ENCODE results near the gene MATN4. TPM values are rescaled to one million over a fixed set of nuclear protein-coding genes. Genes with fewer than 3 reads are reported as not detected.

MATN4 gene
- total and polyA plus RNA-seq, 2 of the 4 experiments (the other 2 are of a cell fraction): 0.12 TPM; not detected in 1

DNA sequence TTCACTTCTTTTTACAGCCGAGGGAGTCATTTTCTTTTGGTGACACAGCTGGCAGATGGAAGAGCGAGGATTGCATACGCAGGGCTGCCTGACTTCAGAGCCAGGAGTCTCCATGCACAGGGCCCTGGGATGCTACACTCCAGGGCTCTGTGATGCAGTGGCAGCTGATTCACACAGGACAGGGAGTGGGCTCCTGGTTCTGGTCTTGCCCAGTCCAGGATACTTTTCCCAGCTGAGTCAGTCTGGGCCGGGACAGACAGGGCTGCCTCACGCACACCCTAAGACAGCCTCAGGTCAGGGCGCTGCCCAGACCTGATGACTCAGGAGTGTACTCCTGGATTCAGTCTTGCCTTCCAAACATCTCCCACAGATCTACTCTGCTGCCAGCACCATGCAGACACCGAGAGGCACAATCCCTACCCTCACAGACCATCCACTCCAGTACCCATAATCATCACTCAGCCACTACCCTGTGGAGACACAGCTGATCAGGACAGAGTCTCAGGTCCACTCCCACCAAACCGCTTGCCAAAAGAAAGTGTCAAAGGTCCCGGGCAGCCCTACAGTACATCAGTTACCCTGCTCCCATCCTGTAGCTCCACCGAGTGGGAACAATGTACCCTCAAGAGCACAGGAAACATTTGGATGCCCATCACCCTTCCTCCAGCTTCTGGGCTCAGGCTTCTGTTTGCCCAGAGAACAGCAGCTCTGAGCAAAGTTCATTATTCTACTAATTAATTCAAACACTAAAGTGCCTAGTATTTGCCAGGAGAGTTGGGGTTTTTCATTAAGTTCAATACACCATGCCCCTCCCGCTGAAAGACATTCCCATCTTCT lies 28.6 kb upstream of the MATN4 start (continued):
- TF ChIP-seq, protein P1, sequence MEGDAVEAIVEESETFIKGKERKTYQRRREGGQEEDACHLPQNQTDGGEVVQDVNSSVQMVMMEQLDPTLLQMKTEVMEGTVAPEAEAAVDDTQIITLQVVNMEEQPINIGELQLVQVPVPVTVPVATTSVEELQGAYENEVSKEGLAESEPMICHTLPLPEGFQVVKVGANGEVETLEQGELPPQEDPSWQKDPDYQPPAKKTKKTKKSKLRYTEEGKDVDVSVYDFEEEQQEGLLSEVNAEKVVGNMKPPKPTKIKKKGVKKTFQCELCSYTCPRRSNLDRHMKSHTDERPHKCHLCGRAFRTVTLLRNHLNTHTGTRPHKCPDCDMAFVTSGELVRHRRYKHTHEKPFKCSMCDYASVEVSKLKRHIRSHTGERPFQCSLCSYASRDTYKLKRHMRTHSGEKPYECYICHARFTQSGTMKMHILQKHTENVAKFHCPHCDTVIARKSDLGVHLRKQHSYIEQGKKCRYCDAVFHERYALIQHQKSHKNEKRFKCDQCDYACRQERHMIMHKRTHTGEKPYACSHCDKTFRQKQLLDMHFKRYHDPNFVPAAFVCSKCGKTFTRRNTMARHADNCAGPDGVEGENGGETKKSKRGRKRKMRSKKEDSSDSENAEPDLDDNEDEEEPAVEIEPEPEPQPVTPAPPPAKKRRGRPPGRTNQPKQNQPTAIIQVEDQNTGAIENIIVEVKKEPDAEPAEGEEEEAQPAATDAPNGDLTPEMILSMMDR (conservative IDR thresholded peaks at IDR 0.05; ENCODE audit: low read depth, low read length): no peak

DNA sequence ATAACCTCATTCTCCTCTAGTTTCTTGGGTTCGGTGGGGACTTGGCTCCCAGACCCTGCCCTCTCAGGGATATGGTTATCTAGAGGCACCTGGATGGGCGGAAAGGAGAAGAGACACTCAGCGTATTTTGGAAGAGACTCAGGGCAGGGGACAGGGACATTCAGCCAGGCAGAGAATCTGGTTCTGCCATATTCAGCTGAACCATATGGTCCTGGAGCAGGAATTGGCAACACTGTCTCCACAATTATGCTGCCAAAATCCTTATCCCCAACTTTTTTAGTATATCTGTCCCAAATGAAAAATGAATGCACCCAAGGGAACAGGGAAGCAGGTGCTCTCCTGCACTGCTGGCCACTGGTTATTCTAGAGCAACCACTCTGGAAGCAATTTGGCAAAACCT lies 22.4 kb upstream of the MATN4 start:
- dilution Hi-C loops (cut with HindIII; ENCODE audit: low sequenced_read_pairs, unreplicated experiment): no loop called here
- Histone ChIP-seq H3K23ac (ENCODE audit: low read depth, low read length) (no peak overlapping the region), H3K4me2 (ENCODE audit: low read depth, low read length) (no peak overlapping the region), H2BK15ac (ENCODE audit: low read depth, low read length) (no peak overlapping the region), H3K9me3 (ENCODE audit: control insufficient read depth, insufficient read depth, low read length) (no peaks in the 10 kb centered on the region), H3K4me3 (ENCODE audit: insufficient read depth, low read depth, low read length) (no peak overlapping the region), H2BK20ac (ENCODE audit: low read depth, low read length) (no peak overlapping the region), H2BK5ac (ENCODE audit: low read depth, low read length, poor library complexity, severe bottlenecking) (no peak overlapping the region), H3K4me1 (ENCODE audit: control insufficient read depth, insufficient read depth, low read length) (0 out of 2 replicates have a peak, but pooled peaks cover 1% of the 10 kb centered on the region), H2AK5ac (ENCODE audit: low read depth, low read length) (no peak overlapping the region), H3K4ac (ENCODE audit: low read depth, low read length) (no peak overlapping the region), H2AK9ac (replicated peaks; ENCODE audit: low read depth, low read length, poor library complexity) (peak overlapping the region; percentile 73), H4K91ac (ENCODE audit: insufficient read depth, low read depth, low read length) (no peak overlapping the region), H3K9ac (ENCODE audit: low read depth, low read length) (no peak overlapping the region), H3K36me3 (ENCODE audit: control insufficient read depth, insufficient read depth, low read length) (peaks cover 71% of the 10 kb centered on the region), H4K8ac (ENCODE audit: low read depth in 2 of 2, low read length in 2 of 2) (no peak overlapping the region), H2BK120ac (ENCODE audit: low read depth, low read length) (no peak overlapping the region), H3K56ac (ENCODE audit: extremely low read depth, insufficient read depth, low read length) (no peak overlapping the region), H3K9me1 (ENCODE audit: insufficient read depth, low read length) (peaks cover 2% of the 10 kb centered on the region; the same call in 1 of the 2 replicates), H3K27ac (ENCODE audit: insufficient read depth, low read length) (no peak overlapping the region), H3K14ac (replicated peaks; ENCODE audit: low read depth, low read length) (no peak overlapping the region), H4K20me1 (ENCODE audit: insufficient read depth, low read length) (peaks cover 41% of the 10 kb centered on the region), H3K18ac (ENCODE audit: low read depth, low read length) (no peak overlapping the region), H3K79me1 (ENCODE audit: low read depth in 1 of 2, low read length in 2 of 2) (peaks cover 50 to 70% of the 10 kb centered on the region in 2 experiments), H4K5ac (ENCODE audit: low read depth, low read length) (no peak overlapping the region), H2AFZ (replicated peaks; ENCODE audit: low read length, poor library complexity) (no peak overlapping the region), H3K27me3 (ENCODE audit: control insufficient read depth, insufficient read depth, low read length) (no peaks in the 10 kb centered on the region)
- ATAC-seq (ENCODE audit: low read depth) (no peak), DNase-seq (no peak)
- 100% methylated on average over 3 of the region's 3 CpGs; no CpG with 5 or more reads in 1 of the 2 experiments for WGBS, 2 experiments (ENCODE audit: extremely low coverage in 2 of 2, insufficient read length in 1 of 2)
- CTCF ChIA-PET: no interaction called here
- POLR2A ChIA-PET (ENCODE audit: unreplicated experiment): no interaction called here
- no TSS peak for BruUV-seq (replicated peaks)
- intact Hi-C loops (cut with micrococcal nuclease): no loop called here
- in situ Hi-C loops (cut with MboI; ENCODE audit: low sequenced_read_pairs): loop anchor here (25.0 kb wide), 1 partner anchor 582 kb away; the partner anchor contains the start of gene PLTP
- TF ChIP-seq, protein P2, sequence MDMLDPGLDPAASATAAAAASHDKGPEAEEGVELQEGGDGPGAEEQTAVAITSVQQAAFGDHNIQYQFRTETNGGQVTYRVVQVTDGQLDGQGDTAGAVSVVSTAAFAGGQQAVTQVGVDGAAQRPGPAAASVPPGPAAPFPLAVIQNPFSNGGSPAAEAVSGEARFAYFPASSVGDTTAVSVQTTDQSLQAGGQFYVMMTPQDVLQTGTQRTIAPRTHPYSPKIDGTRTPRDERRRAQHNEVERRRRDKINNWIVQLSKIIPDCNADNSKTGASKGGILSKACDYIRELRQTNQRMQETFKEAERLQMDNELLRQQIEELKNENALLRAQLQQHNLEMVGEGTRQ (IDR thresholded peaks at IDR 0.05; ENCODE audit: low read depth, low read length): no peak
- no peak for TF ChIP-seq RFX5 (IDR thresholded peaks at IDR 0.05; ENCODE audit: low read depth, low read length)
- no peak for TF ChIP-seq MAFK (IDR thresholded peaks at IDR 0.05; ENCODE audit: low read depth, low read length)
- TF ChIP-seq POLR2A (IDR thresholded peaks at IDR 0.05; ENCODE audit: low read depth, low read length): no peak
- TF ChIP-seq CEBPB (IDR thresholded peaks at IDR 0.05; ENCODE audit: low read depth, low read length): no peak
- no peak for TF ChIP-seq SMC3 (IDR thresholded peaks at IDR 0.05; ENCODE audit: low read depth, low read length)
- TF ChIP-seq ELK1 (IDR thresholded peaks at IDR 0.05; ENCODE audit: borderline replicate concordance, low read depth, low read length): no peak
- TF ChIP-seq MAZ (IDR thresholded peaks at IDR 0.05; ENCODE audit: borderline replicate concordance, low read depth, low read length): no peak
- TF ChIP-seq MXI1 (IDR thresholded peaks at IDR 0.05; ENCODE audit: borderline replicate concordance, low read depth, low read length): no peak
- no peak for TF ChIP-seq RCOR1 (IDR thresholded peaks at IDR 0.05; ENCODE audit: insufficient replicate concordance, low read length)

Measured in IMR-90 (cell line).